ENCODE measurements around the gene SLX4.
A peak's percentile ranks its signal among the peaks of the same experiment; 100 is the strongest.

Gene SLX4

GRCh38 chr16:3561626-3562025 is 49.8 kb downstream of the SLX4 start:
- no peak overlapping the region for H3K9ac ChIP-seq (ENCODE audit: low read length)
- H3K18ac ChIP-seq (ENCODE audit: low read length), result no peak overlapping the region
- no peaks in the 10 kb centered on the region for H3K27me3 ChIP-seq (ENCODE audit: insufficient read depth, low read length)

DNA sequence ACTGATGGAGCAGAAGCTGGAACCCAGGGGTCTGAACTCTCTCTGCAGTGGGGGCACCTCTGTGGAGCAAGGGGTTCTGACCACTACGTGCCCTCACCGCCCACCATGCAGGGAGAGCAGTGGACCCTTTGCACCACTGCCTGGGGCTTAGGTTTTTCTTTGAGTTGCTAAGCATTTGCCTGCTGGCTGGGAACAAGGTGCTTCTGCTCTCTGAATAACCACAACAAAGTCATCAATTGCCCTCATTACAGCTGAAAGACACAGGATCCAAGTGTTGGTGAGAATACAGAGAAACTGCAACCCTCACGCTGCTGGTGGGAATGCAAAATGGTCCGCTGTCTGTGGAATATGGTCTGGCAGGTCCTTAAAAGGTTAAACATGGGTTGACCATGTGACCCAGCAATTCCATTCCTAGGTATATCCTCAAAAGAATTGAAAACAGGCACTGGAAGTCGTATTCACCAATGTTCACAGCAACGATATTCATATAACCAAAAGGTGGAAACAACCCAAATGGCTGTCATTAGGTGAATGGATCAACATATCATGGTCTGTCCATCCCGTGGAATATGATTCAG is 57.0 kb downstream of the SLX4 start:
- H3K79me2 ChIP-seq (ENCODE audit: control insufficient read depth, insufficient read depth, low read length, poor library complexity), result no peaks in the 10 kb centered on the region
- H4K8ac ChIP-seq (ENCODE audit: low read depth, low read length), result no peak overlapping the region
- no peak overlapping the region for H3K23ac ChIP-seq (ENCODE audit: low read length)
- H2BK12ac ChIP-seq (ENCODE audit: low read length), result no peak overlapping the region
- no peak for DNase-seq
- H2BK5ac ChIP-seq (ENCODE audit: low read depth, low read length, poor library complexity), result no peak overlapping the region
- H3K14ac ChIP-seq (ENCODE audit: low read length), result no peak overlapping the region
- H3K4ac ChIP-seq (ENCODE audit: low read depth, low read length), result no peak overlapping the region
- no peak overlapping the region for H3K4me2 ChIP-seq (ENCODE audit: low read length)
- H3K18ac ChIP-seq (ENCODE audit: low read length), result no peak overlapping the region
- H3K9ac ChIP-seq (ENCODE audit: low read length), result no peak overlapping the region
- no peak overlapping the region for H2AFZ ChIP-seq (ENCODE audit: insufficient read depth, low read length, poor library complexity)
- H3K9me3 ChIP-seq (ENCODE audit: insufficient read depth, low read depth, low read length), result peaks cover 3% of the 10 kb centered on the region
- H2AK5ac ChIP-seq (ENCODE audit: low read length), result no peak overlapping the region
- no peak overlapping the region for H3K27ac ChIP-seq (ENCODE audit: low read depth, low read length)
- H4K91ac ChIP-seq (ENCODE audit: low read depth, low read length), result no peak overlapping the region
- no peak overlapping the region for H3K4me3 ChIP-seq (ENCODE audit: low read depth, low read length)
- no peaks in the 10 kb centered on the region for H3K79me1 ChIP-seq (ENCODE audit: low read length)
- H4K12ac ChIP-seq (ENCODE audit: low read depth, low read length), result no peak overlapping the region
- H3K27me3 ChIP-seq (ENCODE audit: insufficient read depth, low read length), result peaks cover 3% of the 10 kb centered on the region
- WGBS (ENCODE audit: extremely low coverage, insufficient coverage, insufficient read length), result no CpG with 5 or more reads among the region's 7 CpGs
- H2BK120ac ChIP-seq (ENCODE audit: insufficient read depth, low read length, poor library complexity), result no peak overlapping the region
- H3K36me3 ChIP-seq (ENCODE audit: control insufficient read depth in 1 of 2, insufficient read depth in 2 of 2, low read length in 2 of 2), result no peaks in the 10 kb centered on the region
- no peaks in the 10 kb centered on the region for H3K4me1 ChIP-seq (ENCODE audit: control insufficient read depth in 1 of 2, insufficient read depth in 2 of 2, low read length in 2 of 2)

More at GRCh38 chr16:3561626-3562025, 49.8 kb downstream of the SLX4 start:
- H3K4me1 ChIP-seq (ENCODE audit: control insufficient read depth in 1 of 2, insufficient read depth in 2 of 2, low read length in 2 of 2), result no peaks in the 10 kb centered on the region
- DNase-seq, result no peak
- H2BK120ac ChIP-seq (ENCODE audit: insufficient read depth, low read length, poor library complexity), result no peak overlapping the region
- H3K4ac ChIP-seq (ENCODE audit: low read depth, low read length), result no peak overlapping the region
- H3K27ac ChIP-seq (ENCODE audit: low read depth, low read length), result no peak overlapping the region
- no peak overlapping the region for H4K91ac ChIP-seq (ENCODE audit: low read depth, low read length)
- WGBS (ENCODE audit: extremely low coverage, insufficient coverage, insufficient read length), result no CpG with 5 or more reads among the region's 15 CpGs
- no peaks in the 10 kb centered on the region for H3K79me2 ChIP-seq (ENCODE audit: control insufficient read depth, insufficient read depth, low read length, poor library complexity)
- H2AK5ac ChIP-seq (ENCODE audit: low read length), result no peak overlapping the region
- no peak overlapping the region for H3K4me2 ChIP-seq (ENCODE audit: low read length)
- H2BK5ac ChIP-seq (ENCODE audit: low read depth, low read length, poor library complexity), result no peak overlapping the region
- H4K8ac ChIP-seq (ENCODE audit: low read depth, low read length), result no peak overlapping the region
- H3K14ac ChIP-seq (ENCODE audit: low read length), result no peak overlapping the region
- no peak overlapping the region for H2BK12ac ChIP-seq (ENCODE audit: low read length)
- no peak overlapping the region for H2AFZ ChIP-seq (ENCODE audit: insufficient read depth, low read length, poor library complexity)
- H3K4me3 ChIP-seq (ENCODE audit: low read depth, low read length), result no peak overlapping the region
- H4K12ac ChIP-seq (ENCODE audit: low read depth, low read length), result no peak overlapping the region
- peaks cover 5% of the 10 kb centered on the region for H3K9me3 ChIP-seq (ENCODE audit: insufficient read depth, low read depth, low read length)
- no peaks in the 10 kb centered on the region for H3K36me3 ChIP-seq (ENCODE audit: control insufficient read depth in 1 of 2, insufficient read depth in 2 of 2, low read length in 2 of 2)
- H3K23ac ChIP-seq (ENCODE audit: low read length), result no peak overlapping the region
- H3K79me1 ChIP-seq (ENCODE audit: low read length), result no peaks in the 10 kb centered on the region

DNA sequence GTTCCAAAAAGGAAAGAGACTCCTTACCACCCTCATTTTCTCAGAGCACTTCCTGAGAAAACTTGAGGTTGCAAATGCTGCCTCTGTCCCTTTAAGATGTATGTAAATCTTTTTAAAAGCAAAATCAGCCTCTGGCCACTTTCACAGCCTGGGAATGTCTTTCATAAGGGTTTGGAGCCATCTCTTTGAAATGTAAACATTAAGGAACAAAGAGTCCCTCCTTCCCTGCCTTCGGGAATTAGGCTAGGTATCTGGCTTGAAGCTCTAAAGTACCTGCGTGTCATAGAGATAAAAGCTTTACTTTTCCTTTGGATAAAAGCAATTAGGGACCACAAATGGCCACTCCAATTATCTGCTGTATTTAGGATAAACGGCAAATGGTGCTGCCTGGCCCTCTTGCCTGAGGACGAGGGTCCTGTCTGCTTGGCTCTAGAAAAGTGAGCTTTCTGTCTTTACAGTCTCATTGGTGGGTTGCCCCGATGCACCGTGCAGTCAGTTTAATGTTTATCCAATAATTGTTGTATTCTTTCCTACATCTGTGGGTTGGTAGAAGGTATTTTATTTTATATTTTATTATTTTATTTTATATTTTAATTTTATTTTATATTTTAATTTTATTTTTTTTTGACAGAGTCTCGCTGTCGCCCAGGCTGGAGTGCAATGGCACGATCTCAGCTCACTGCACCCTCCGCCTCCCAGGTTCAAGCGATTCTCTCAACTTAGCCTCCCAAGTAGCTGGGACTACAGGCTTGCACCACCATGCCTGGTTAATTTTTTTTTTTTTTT is 58.1 kb downstream of the SLX4 start:
- no peak overlapping the region for H3K18ac ChIP-seq (ENCODE audit: low read length)
- H2AK5ac ChIP-seq (ENCODE audit: low read length), result no peak overlapping the region
- no peak overlapping the region for H4K8ac ChIP-seq (ENCODE audit: low read depth, low read length)
- no peak overlapping the region for H3K4me2 ChIP-seq (ENCODE audit: low read length)
- peaks cover 3% of the 10 kb centered on the region for H3K9me3 ChIP-seq (ENCODE audit: insufficient read depth, low read depth, low read length)
- H3K9ac ChIP-seq (ENCODE audit: low read length), result no peak overlapping the region
- H3K27me3 ChIP-seq (ENCODE audit: insufficient read depth, low read length), result peaks cover 3% of the 10 kb centered on the region
- H3K4ac ChIP-seq (ENCODE audit: low read depth, low read length), result no peak overlapping the region
- WGBS (ENCODE audit: extremely low coverage, insufficient coverage, insufficient read length), result no CpG with 5 or more reads among the region's 11 CpGs
- no peak overlapping the region for H2BK12ac ChIP-seq (ENCODE audit: low read length)
- H3K4me1 ChIP-seq (ENCODE audit: control insufficient read depth in 1 of 2, insufficient read depth in 2 of 2, low read length in 2 of 2), result no peaks in the 10 kb centered on the region
- H3K14ac ChIP-seq (ENCODE audit: low read length), result no peak overlapping the region
- H3K23ac ChIP-seq (ENCODE audit: low read length), result no peak overlapping the region
- no peak overlapping the region for H3K4me3 ChIP-seq (ENCODE audit: low read depth, low read length)
- H3K79me1 ChIP-seq (ENCODE audit: low read length), result no peaks in the 10 kb centered on the region
- H4K12ac ChIP-seq (ENCODE audit: low read depth, low read length), result no peak overlapping the region
- no peaks in the 10 kb centered on the region for H3K36me3 ChIP-seq (ENCODE audit: control insufficient read depth in 1 of 2, insufficient read depth in 2 of 2, low read length in 2 of 2)
- no peak overlapping the region for H4K91ac ChIP-seq (ENCODE audit: low read depth, low read length)
- no peak overlapping the region for H2AFZ ChIP-seq (ENCODE audit: insufficient read depth, low read length, poor library complexity)
- H3K27ac ChIP-seq (ENCODE audit: low read depth, low read length), result no peak overlapping the region
- no peak overlapping the region for H2BK120ac ChIP-seq (ENCODE audit: insufficient read depth, low read length, poor library complexity)
- no peak for DNase-seq
- H3K79me2 ChIP-seq (ENCODE audit: control insufficient read depth, insufficient read depth, low read length, poor library complexity), result no peaks in the 10 kb centered on the region
- no peak overlapping the region for H2BK5ac ChIP-seq (ENCODE audit: low read depth, low read length, poor library complexity)

DNA sequence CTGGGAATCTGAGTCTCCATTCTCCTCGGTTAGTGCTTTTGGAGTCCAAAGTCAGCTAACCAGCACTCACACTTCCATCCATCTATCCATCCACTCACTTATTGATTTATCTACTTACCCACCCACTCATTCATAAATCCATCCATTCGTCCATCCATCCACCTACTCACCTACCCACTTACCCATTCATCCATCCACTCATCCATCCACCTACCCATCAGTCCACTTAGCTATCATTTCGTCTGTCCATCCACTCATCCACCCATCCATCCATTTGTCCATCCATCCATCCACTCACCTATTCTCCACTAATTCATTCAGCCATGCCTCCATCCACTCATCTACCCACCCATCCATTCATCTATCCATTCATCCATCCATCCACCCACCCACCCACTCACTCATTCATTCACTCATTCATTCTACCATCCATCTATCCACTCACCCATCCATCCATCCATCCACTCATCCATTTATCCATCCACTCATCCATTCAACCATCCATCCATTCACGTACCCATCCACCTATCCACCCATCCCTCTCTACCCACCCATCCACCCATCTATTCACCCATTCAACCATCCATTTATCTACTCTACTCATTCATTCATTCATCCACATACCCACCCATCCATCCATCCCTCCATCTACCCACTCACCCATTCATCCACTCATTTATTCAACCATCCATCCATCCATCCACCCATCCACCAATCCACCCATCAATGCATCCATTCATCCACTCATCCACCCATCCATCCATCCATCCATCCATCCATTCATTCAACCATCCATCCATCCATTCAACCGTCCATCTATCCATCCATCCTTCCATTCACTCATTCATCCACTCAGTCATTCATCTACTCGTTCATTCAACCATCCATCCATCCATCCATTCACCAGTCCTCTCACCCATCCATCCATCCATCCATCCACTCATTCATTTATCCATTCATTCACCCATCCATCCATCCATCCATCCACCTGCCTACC is 60.3 kb downstream of the SLX4 start:
- H3K23ac ChIP-seq (ENCODE audit: low read length), result no peak overlapping the region
- WGBS (ENCODE audit: extremely low coverage, insufficient coverage, insufficient read length), result over 99% methylated on average over 4 of the region's 6 CpGs

More for the DNA sequence above, 60.3 kb downstream of the SLX4 start:
- H3K27me3 ChIP-seq (ENCODE audit: insufficient read depth, low read length), result peaks cover 3% of the 10 kb centered on the region
- no peak overlapping the region for H3K9ac ChIP-seq (ENCODE audit: low read length)
- no peaks in the 10 kb centered on the region for H3K36me3 ChIP-seq (ENCODE audit: control insufficient read depth in 1 of 2, insufficient read depth in 2 of 2, low read length in 2 of 2)
- H3K79me2 ChIP-seq (ENCODE audit: control insufficient read depth, insufficient read depth, low read length, poor library complexity), result no peaks in the 10 kb centered on the region
- peak overlapping the region; percentile 32 for H3K4me3 ChIP-seq (ENCODE audit: low read depth, low read length)
- H3K18ac ChIP-seq (ENCODE audit: low read length), result no peak overlapping the region
- no peak overlapping the region for H3K27ac ChIP-seq (ENCODE audit: low read depth, low read length)
- no peak overlapping the region for H4K8ac ChIP-seq (ENCODE audit: low read depth, low read length)
- no peak overlapping the region for H4K91ac ChIP-seq (ENCODE audit: low read depth, low read length)
- DNase-seq, result no peak
- H2BK12ac ChIP-seq (ENCODE audit: low read length), result no peak overlapping the region
- H2BK120ac ChIP-seq (ENCODE audit: insufficient read depth, low read length, poor library complexity), result no peak overlapping the region
- no peaks in the 10 kb centered on the region for H3K79me1 ChIP-seq (ENCODE audit: low read length)
- H3K4me1 ChIP-seq (ENCODE audit: control insufficient read depth in 1 of 2, insufficient read depth in 2 of 2, low read length in 2 of 2), result no peaks in the 10 kb centered on the region
- no peak overlapping the region for H3K4ac ChIP-seq (ENCODE audit: low read depth, low read length)
- peaks cover 3% of the 10 kb centered on the region for H3K9me3 ChIP-seq (ENCODE audit: insufficient read depth, low read depth, low read length)
- no peak overlapping the region for H4K12ac ChIP-seq (ENCODE audit: low read depth, low read length)
- no peak overlapping the region for H2AK5ac ChIP-seq (ENCODE audit: low read length)
- H3K14ac ChIP-seq (ENCODE audit: low read length), result no peak overlapping the region
- no peak overlapping the region for H2BK5ac ChIP-seq (ENCODE audit: low read depth, low read length, poor library complexity)
- no peak overlapping the region for H3K4me2 ChIP-seq (ENCODE audit: low read length)
- no peak overlapping the region for H2AFZ ChIP-seq (ENCODE audit: insufficient read depth, low read length, poor library complexity)

All from trophoblast cell (in vitro differentiated cells and primary cell).